SK-N-SH treated with all-trans-retinoic acid at 6 μM for 48 hours (cell line): ENCODE measurements around the gene BPIFA1.

Source experiments
- ATAC-seq: fragments of 200-7000 bp; cut with Tn5 transposase; 3 replicates; pipeline ENCODE4 v1.9.1; 2020; ENCODE audit warnings: mild to moderate bottlenecking, moderate library complexity
- CSDC2 ChIP-seq: fragments of 250-450 bp; sonication (Bioruptor Pico); IDR thresholded peaks from 2 replicates; pipeline ENCODE4 v1.5.0; 2020; ENCODE audit warnings: mild to moderate bottlenecking, moderate library complexity
- GLIS3 ChIP-seq: fragments of 250-450 bp; sonication (Bioruptor Pico); IDR thresholded peaks from 2 replicates; pipeline ENCODE4 v1.5.0; 2020; ENCODE audit warnings: mild to moderate bottlenecking, moderate library complexity
- ISL1 ChIP-seq: fragments of 250-450 bp; sonication (Bioruptor Pico); IDR thresholded peaks from 2 replicates; pipeline ENCODE4 v2.1.2; 2022; ENCODE audit warnings: mild to moderate bottlenecking, moderate library complexity
- PPARA ChIP-seq: fragments of 250-450 bp; sonication (Bioruptor Pico); IDR thresholded peaks from 2 replicates; pipeline ENCODE4 v1.5.0; 2020; ENCODE audit warnings: mild to moderate bottlenecking, borderline replicate concordance
- RARB ChIP-seq: fragments of 250-450 bp; sonication (Bioruptor Pico); IDR thresholded peaks from 2 replicates; pipeline ENCODE4 v1.8.0; 2021; ENCODE audit warnings: mild to moderate bottlenecking, moderate library complexity
- SNAI2 ChIP-seq: fragments of 250-450 bp; sonication (Bioruptor Pico); IDR thresholded peaks from 2 replicates; pipeline ENCODE4 v1.5.0; 2020; ENCODE audit warnings: mild to moderate bottlenecking, moderate library complexity
- TCF4 ChIP-seq: fragments of 250-450 bp; sonication (Bioruptor Pico); IDR thresholded peaks from 2 replicates; pipeline ENCODE4 v1.8.0; 2021; ENCODE audit warnings: mild to moderate bottlenecking, moderate library complexity, borderline replicate concordance
- TOX ChIP-seq: fragments of 250-450 bp; sonication (Bioruptor Pico); IDR thresholded peaks from 2 replicates; pipeline ENCODE4 v1.8.0; 2021; ENCODE audit warnings: mild to moderate bottlenecking, moderate library complexity, borderline replicate concordance
- ZC3H10 ChIP-seq: fragments of 250-450 bp; sonication (Bioruptor Pico); IDR thresholded peaks from 2 replicates; pipeline ENCODE4 v1.5.1; 2021; ENCODE audit warnings: mild to moderate bottlenecking, moderate library complexity
- ZFP3 ChIP-seq: fragments of 250-450 bp; sonication (Bioruptor Pico); IDR thresholded peaks from 2 replicates; pipeline ENCODE4 v1.5.0; 2020; ENCODE audit warnings: mild to moderate bottlenecking, moderate library complexity
- ZFP30 ChIP-seq: fragments of 450-650 bp; formaldehyde crosslinking; IDR thresholded peaks from 2 replicates; pipeline ENCODE4 v1.5.0; 2022; ENCODE audit warnings: mild to moderate bottlenecking, moderate library complexity
- ZNF565 ChIP-seq: fragments of 450-650 bp; formaldehyde crosslinking; conservative IDR thresholded peaks from 2 replicates; pipeline ENCODE4 v1.5.0; 2020; ENCODE audit warnings: low read depth, mild to moderate bottlenecking, moderate library complexity
- ZNF70 ChIP-seq: fragments of 450-650 bp; formaldehyde crosslinking; IDR thresholded peaks from 2 replicates; pipeline ENCODE4 v1.5.0; 2020; ENCODE audit warnings: mild to moderate bottlenecking, moderate library complexity
- ZNF8 ChIP-seq: fragments of 450-650 bp; formaldehyde crosslinking; IDR thresholded peaks from 2 replicates; pipeline ENCODE4 v1.5.0; 2020; ENCODE audit warnings: mild to moderate bottlenecking, moderate library complexity
- TF ChIP-seq, protein P1 (sequence below): fragments of 250-450 bp; sonication (Bioruptor Pico); IDR thresholded peaks from 2 replicates; pipeline ENCODE4 v1.5.0; 2020; ENCODE audit warnings: mild to moderate bottlenecking, moderate library complexity
- TF ChIP-seq, protein P2 (sequence below): fragments of 250-450 bp; sonication (Bioruptor Pico); IDR thresholded peaks from 2 replicates; pipeline ENCODE4 v1.5.1; 2021; ENCODE audit warnings: mild to moderate bottlenecking, moderate library complexity
- TF ChIP-seq, protein P3 (sequence below): fragments of 250-450 bp; sonication (Bioruptor Pico); IDR thresholded peaks from 2 replicates; pipeline ENCODE4 v1.5.1; 2020; ENCODE audit warnings: low read depth, mild to moderate bottlenecking, moderate library complexity
- TF ChIP-seq, protein P4 (sequence below): fragments of 250-450 bp; sonication (Bioruptor Pico); IDR thresholded peaks from 2 replicates; pipeline ENCODE4 v1.8.0; 2021; ENCODE audit warnings: low read depth, mild to moderate bottlenecking, moderate library complexity, borderline replicate concordance

The BPIFA1 gene

DNA sequence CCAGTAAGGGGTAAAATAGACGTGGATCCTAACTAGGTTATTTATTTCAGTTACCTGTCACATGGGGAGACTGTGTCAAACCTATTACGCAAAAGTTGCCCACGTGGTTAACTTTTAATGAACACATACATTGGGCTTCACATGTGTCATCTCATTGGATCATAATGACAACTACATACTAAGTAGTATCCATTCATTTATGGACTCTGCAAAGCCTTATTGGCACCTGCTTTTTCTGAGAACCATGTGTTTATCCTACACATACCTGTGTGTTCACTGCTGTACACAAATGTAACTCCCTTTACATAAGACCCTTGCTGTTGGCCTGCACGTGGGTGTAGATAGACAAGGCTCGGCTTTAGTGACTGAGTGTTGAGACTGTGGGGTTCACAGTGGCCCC is 5.1 kb downstream of the BPIFA1 start (continued):
- TF ChIP-seq, protein P1, sequence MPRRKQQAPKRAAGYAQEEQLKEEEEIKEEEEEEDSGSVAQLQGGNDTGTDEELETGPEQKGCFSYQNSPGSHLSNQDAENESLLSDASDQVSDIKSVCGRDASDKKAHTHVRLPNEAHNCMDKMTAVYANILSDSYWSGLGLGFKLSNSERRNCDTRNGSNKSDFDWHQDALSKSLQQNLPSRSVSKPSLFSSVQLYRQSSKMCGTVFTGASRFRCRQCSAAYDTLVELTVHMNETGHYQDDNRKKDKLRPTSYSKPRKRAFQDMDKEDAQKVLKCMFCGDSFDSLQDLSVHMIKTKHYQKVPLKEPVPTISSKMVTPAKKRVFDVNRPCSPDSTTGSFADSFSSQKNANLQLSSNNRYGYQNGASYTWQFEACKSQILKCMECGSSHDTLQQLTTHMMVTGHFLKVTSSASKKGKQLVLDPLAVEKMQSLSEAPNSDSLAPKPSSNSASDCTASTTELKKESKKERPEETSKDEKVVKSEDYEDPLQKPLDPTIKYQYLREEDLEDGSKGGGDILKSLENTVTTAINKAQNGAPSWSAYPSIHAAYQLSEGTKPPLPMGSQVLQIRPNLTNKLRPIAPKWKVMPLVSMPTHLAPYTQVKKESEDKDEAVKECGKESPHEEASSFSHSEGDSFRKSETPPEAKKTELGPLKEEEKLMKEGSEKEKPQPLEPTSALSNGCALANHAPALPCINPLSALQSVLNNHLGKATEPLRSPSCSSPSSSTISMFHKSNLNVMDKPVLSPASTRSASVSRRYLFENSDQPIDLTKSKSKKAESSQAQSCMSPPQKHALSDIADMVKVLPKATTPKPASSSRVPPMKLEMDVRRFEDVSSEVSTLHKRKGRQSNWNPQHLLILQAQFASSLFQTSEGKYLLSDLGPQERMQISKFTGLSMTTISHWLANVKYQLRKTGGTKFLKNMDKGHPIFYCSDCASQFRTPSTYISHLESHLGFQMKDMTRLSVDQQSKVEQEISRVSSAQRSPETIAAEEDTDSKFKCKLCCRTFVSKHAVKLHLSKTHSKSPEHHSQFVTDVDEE (CRISPR knock-in tag), result no peak
- TF ChIP-seq RARB (CRISPR knock-in tag) (no peak), ZC3H10 (CRISPR knock-in tag) (no peak), ZFP30 (CRISPR knock-in tag) (no peak), ZNF70 (CRISPR knock-in tag) (no peak), CSDC2 (no peak), SNAI2 (CRISPR knock-in tag) (no peak)

DNA sequence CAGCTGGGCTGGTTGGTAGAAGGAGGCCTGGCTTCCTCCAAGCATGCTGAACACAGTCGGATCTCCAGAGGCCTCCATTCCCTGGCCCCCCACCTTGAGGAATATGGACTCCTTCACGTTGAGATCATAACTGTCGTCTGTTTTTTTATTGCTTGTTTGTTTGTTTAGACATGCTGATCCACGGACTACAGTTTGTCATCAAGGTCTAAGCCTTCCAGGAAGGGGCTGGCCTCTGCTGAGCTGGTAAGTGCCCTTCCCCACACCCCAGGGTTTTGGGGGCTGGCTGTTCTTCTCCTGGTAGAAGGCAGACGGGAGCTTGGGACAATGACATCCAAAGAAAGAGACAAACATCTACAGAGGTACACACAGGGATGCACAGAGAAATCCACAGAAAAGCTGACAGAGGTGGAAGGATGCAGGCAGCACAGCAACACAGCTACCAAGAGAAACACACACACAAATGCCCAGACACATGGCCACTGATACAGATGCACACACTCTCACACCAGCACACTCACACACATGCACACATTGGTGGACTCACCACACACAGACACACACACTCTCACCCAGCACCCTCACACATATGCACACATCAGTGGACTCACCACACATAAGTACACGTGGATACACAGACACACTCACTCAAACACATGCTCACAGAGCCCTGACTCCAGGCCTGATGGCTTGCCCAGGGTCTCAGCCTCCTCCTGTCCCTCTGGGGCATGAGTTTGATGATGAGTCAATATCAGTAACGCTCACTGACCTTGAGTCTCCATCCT is 6.7 kb downstream of the BPIFA1 start:
- TF ChIP-seq RARB (CRISPR knock-in tag) (no peak), PPARA (no peak), ZFP3 (CRISPR knock-in tag) (no peak), TCF4 (CRISPR knock-in tag) (no peak), GLIS3 (no peak), ZNF70 (CRISPR knock-in tag) (no peak), ZNF565 (CRISPR knock-in tag) (no peak), ISL1 (CRISPR knock-in tag) (no peak), ZNF8 (CRISPR knock-in tag) (no peak), TOX (CRISPR knock-in tag) (no peak)
- TF ChIP-seq, protein P2, sequence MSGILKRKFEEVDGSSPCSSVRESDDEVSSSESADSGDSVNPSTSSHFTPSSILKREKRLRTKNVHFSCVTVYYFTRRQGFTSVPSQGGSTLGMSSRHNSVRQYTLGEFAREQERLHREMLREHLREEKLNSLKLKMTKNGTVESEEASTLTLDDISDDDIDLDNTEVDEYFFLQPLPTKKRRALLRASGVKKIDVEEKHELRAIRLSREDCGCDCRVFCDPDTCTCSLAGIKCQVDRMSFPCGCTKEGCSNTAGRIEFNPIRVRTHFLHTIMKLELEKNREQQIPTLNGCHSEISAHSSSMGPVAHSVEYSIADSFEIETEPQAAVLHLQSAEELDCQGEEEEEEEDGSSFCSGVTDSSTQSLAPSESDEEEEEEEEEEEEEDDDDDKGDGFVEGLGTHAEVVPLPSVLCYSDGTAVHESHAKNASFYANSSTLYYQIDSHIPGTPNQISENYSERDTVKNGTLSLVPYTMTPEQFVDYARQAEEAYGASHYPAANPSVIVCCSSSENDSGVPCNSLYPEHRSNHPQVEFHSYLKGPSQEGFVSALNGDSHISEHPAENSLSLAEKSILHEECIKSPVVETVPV, result no peak
- TF ChIP-seq, protein P1 (CRISPR knock-in tag), result no peak
- TF ChIP-seq, protein P3, sequence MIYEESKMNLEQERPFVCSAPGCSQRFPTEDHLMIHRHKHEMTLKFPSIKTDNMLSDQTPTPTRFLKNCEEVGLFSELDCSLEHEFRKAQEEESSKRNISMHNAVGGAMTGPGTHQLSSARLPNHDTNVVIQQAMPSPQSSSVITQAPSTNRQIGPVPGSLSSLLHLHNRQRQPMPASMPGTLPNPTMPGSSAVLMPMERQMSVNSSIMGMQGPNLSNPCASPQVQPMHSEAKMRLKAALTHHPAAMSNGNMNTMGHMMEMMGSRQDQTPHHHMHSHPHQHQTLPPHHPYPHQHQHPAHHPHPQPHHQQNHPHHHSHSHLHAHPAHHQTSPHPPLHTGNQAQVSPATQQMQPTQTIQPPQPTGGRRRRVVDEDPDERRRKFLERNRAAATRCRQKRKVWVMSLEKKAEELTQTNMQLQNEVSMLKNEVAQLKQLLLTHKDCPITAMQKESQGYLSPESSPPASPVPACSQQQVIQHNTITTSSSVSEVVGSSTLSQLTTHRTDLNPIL (CRISPR knock-in tag), result no peak
- TF ChIP-seq, protein P4, sequence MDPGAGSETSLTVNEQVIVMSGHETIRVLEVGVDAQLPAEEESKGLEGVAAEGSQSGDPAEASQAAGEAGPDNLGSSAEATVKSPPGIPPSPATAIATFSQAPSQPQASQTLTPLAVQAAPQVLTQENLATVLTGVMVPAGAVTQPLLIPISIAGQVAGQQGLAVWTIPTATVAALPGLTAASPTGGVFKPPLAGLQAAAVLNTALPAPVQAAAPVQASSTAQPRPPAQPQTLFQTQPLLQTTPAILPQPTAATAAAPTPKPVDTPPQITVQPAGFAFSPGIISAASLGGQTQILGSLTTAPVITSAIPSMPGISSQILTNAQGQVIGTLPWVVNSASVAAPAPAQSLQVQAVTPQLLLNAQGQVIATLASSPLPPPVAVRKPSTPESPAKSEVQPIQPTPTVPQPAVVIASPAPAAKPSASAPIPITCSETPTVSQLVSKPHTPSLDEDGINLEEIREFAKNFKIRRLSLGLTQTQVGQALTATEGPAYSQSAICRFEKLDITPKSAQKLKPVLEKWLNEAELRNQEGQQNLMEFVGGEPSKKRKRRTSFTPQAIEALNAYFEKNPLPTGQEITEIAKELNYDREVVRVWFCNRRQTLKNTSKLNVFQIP (CRISPR knock-in tag), result no peak
- no peak for ATAC-seq

DNA sequence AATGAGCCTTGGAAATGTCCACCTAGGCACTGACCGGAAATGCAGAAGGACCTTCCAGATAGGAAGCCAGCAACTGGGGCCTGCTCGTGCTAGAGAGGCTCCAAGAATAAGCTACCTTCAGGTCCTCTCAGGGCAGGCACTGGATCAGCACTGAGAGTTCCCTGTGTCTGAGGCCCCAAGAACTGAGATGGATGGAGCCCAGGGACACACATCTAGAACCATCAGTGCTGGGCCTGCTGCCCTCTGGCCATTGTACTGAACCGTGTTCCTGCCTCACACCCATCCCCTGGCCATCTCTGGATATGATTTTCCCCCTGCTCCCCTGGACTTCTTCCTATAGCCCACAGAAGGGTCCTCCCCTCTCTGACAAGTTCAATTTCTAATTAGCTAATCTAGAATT is 10.3 kb downstream of the BPIFA1 start:
- no peak for ATAC-seq
- TF ChIP-seq ZFP3 (CRISPR knock-in tag) (no peak), ZC3H10 (CRISPR knock-in tag) (no peak), ZNF70 (CRISPR knock-in tag) (no peak), ZNF565 (CRISPR knock-in tag) (no peak)
